B cell (primary cell): ENCODE measurements around the gene CAMK1.

Experiments
- CTCF ChIP-seq: fragments of 200-600 bp; IDR thresholded peaks from one replicate; pipeline ENCODE4 v1.8.0; 2022; ENCODE audit warnings: antibody characterized with exemption, mild to moderate bottlenecking
- EZH2 ChIP-seq: IDR thresholded peaks from 2 replicates; pipeline ENCODE4 v1.6.1; 2012; ENCODE audit warnings: borderline replicate concordance, low read depth, mild to moderate bottlenecking, moderate library complexity, low read length; ENCODE audit not compliant: insufficient read depth, poor library complexity, severe bottlenecking

GRCh38 chr3:9785602-9786001 lies 15.9 kb upstream of the CAMK1 start:
- TF ChIP-seq EZH2 = no peak
- TF ChIP-seq CTCF = no peak
